Peyer's patch (tissue), 4 donors: ENCODE data around the gene ONECUT1.

Source experiments
- CTCF ChIP-seq, 6 experiments: fragments of 450-650 bp in 4 of 6; fragments of 200-600 bp in 2 of 6; sonication (generic) in 1 of 6; IDR thresholded peaks; one replicate each; pipeline ENCODE4 v1.5.1; 2017 to 2019; ENCODE audit warnings: antibody characterized with exemption in 6 of 6, mild to moderate bottlenecking in 3 of 6, moderate library complexity in 1 of 6
- POLR2A ChIP-seq, 2 donors: fragments of 450-650 bp; IDR thresholded peaks; one replicate each; pipeline ENCODE4 v1.5.1; 2017; ENCODE audit warnings: antibody characterized with exemption in 2 of 2, mild to moderate bottlenecking in 2 of 2, moderate library complexity in 2 of 2

DNA sequence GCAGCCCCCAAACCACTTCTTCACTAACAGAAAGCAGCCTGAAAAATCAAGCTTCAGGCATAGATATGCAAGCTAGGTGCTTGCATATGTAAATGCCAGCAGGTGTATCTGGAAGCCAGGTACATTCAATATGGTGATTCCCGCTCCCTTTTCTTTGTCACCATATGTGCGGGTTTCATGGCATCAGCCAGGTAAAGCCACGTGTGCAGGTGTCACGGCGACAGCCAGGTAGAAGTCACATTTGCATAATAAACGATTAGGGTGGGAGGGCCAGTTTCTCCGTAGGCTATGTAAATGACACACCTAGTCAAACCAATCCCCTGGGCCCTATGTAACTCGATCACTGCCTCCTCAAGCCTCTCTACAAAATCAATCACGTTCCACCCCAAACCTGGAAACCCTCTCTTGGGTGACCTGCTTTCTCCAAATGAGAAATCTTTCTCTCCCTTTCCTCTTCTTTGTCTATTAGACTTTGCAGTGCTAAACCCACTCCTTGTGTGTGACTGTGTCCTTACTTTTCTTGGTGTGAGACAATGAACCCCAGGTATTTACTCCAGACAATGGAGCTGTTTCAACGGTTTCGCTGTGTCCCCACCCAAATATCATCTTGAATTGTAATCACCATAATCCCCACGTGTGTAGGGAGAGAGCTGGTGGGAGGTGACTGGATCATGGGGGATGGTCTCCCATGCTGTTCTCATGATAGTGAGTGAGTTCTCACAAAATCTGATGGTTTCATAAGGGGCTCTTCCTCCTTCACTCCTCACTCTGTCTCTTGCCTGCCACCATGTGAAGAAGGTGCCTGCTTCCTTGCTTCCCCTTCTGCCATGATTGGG, 44.6 kb downstream of the ONECUT1 start:
- no peak for TF ChIP-seq CTCF (IDR thresholded peaks at IDR 0.05)
- TF ChIP-seq POLR2A (IDR thresholded peaks at IDR 0.05), result no peak
